ENCODE measurements around the gene ILDR2. TPM values are rescaled to one million over a fixed set of nuclear protein-coding genes. Genes with fewer than 3 reads are reported as not detected.
A peak's percentile ranks its signal among the peaks of the same experiment; 100 is the strongest.

The ILDR2 gene
- total and polyA plus RNA-seq, 4 donors = 16.3 to 27.6 (median 20.5) TPM

GRCh38 chr1:167000546-167000945 is 25.2 kb upstream of the ILDR2 start:
- WGBS (ENCODE audit: insufficient coverage) = no CpG with 5 or more reads among the region's 1 CpG

GRCh38 chr1:166999500-167000055 is 24.2 kb upstream of the ILDR2 start:
- Histone ChIP-seq H3K4me1 (ENCODE audit: control insufficient read depth, insufficient read depth, low read length) (no peaks in the 10 kb centered on the region), H3K36me3 (ENCODE audit: control insufficient read depth, insufficient read depth, low read length) (no peaks in the 10 kb centered on the region), H3K27me3 (ENCODE audit: control insufficient read depth, insufficient read depth, low read length) (no peaks in the 10 kb centered on the region), H3K9me3 (ENCODE audit: control insufficient read depth, insufficient read depth, low read length) (peaks cover 3% of the 10 kb centered on the region), H3K27ac (ENCODE audit: low read depth, low read length) (no peak overlapping the region), H3K4me3 (ENCODE audit: low read depth, low read length) (no peak overlapping the region)
- DNase-seq (ENCODE audit: low read depth in 4 of 6, low spot score in 6 of 6) = no peak
- WGBS (ENCODE audit: insufficient coverage) = 80% methylated on average over 1 of the region's 3 CpGs

More at GRCh38 chr1:167000546-167000945, 25.2 kb upstream of the ILDR2 start:
- Histone ChIP-seq H3K9me3 (ENCODE audit: control insufficient read depth, insufficient read depth, low read length) (peaks cover 3% of the 10 kb centered on the region), H3K27me3 (ENCODE audit: control insufficient read depth, insufficient read depth, low read length) (no peaks in the 10 kb centered on the region), H3K27ac (ENCODE audit: low read depth, low read length) (no peak overlapping the region), H3K4me3 (ENCODE audit: low read depth, low read length) (no peak overlapping the region), H3K4me1 (ENCODE audit: control insufficient read depth, insufficient read depth, low read length) (no peaks in the 10 kb centered on the region), H3K36me3 (ENCODE audit: control insufficient read depth, insufficient read depth, low read length) (no peaks in the 10 kb centered on the region)
- no peak for DNase-seq (ENCODE audit: low read depth in 4 of 6, low spot score in 6 of 6)

GRCh38 chr1:166999075-166999474 is 23.7 kb upstream of the ILDR2 start:
- Histone ChIP-seq H3K4me1 (ENCODE audit: control insufficient read depth, insufficient read depth, low read length) (no peaks in the 10 kb centered on the region), H3K27me3 (ENCODE audit: control insufficient read depth, insufficient read depth, low read length) (no peaks in the 10 kb centered on the region), H3K4me3 (ENCODE audit: low read depth, low read length) (no peak overlapping the region), H3K27ac (ENCODE audit: low read depth, low read length) (no peak overlapping the region), H3K9me3 (ENCODE audit: control insufficient read depth, insufficient read depth, low read length) (peaks cover 3% of the 10 kb centered on the region), H3K36me3 (ENCODE audit: control insufficient read depth, insufficient read depth, low read length) (no peaks in the 10 kb centered on the region)
- DNase-seq (ENCODE audit: low read depth in 4 of 6, low spot score in 6 of 6) = no peak
- WGBS (ENCODE audit: insufficient coverage) = no CpG with 5 or more reads among the region's 1 CpG

GRCh38 chr1:166988974-166989515 is 13.7 kb upstream of the ILDR2 start, which contains the start of gene MAEL:
Gene MAEL, plus strand, starts transcription at chr1:166989280. Its CDS starts 73 bp downstream, at chr1:166989353.
- Histone ChIP-seq H3K27me3 (ENCODE audit: control insufficient read depth, insufficient read depth, low read length) (no peaks in the 10 kb centered on the region), H3K4me3 (ENCODE audit: low read depth, low read length) (no peak within 1 kb of the TSS), H3K27ac (ENCODE audit: low read depth, low read length) (no peak within 1 kb of the TSS), H3K36me3 (ENCODE audit: control insufficient read depth, insufficient read depth, low read length) (no peaks in the 10 kb centered on the region), H3K4me1 (ENCODE audit: control insufficient read depth, insufficient read depth, low read length) (no peaks in the 10 kb centered on the region), H3K9me3 (ENCODE audit: control insufficient read depth, insufficient read depth, low read length) (no peaks in the 10 kb centered on the region)
- 93% methylated on average over 45 of the region's 45 CpGs for WGBS (ENCODE audit: insufficient coverage)
- DNase-seq (ENCODE audit: low read depth in 4 of 6, low spot score in 6 of 6) = no peak

GRCh38 chr1:166981589-166981988 is 6.2 kb upstream of the ILDR2 start:
- H3K4me1 ChIP-seq (ENCODE audit: control insufficient read depth, insufficient read depth, low read length) = peaks cover 3% of the 10 kb centered on the region
- DNase-seq (ENCODE audit: low read depth in 4 of 6, low spot score in 6 of 6) = no peak
- H3K36me3 ChIP-seq (ENCODE audit: control insufficient read depth, insufficient read depth, low read length) = no peaks in the 10 kb centered on the region
- H3K9me3 ChIP-seq (ENCODE audit: control insufficient read depth, insufficient read depth, low read length) = no peaks in the 10 kb centered on the region
- 100% methylated on average over 1 of the region's 1 CpG for whole genome bisulfite sequencing (ENCODE audit: insufficient coverage)
- no peak overlapping the region for H3K27ac ChIP-seq (ENCODE audit: low read depth, low read length)
- H3K4me3 ChIP-seq (ENCODE audit: low read depth, low read length) = no peak overlapping the region
- H3K27me3 ChIP-seq (ENCODE audit: control insufficient read depth, insufficient read depth, low read length) = peaks cover 5% of the 10 kb centered on the region

- Histone ChIP-seq H3K9me3 (ENCODE audit: control insufficient read depth, insufficient read depth, low read length) (no peaks in the 10 kb centered on the region), H3K36me3 (ENCODE audit: control insufficient read depth, insufficient read depth, low read length) (no peaks in the 10 kb centered on the region), H3K4me3 (ENCODE audit: low read depth, low read length) (no peak overlapping the region), H3K27me3 (ENCODE audit: control insufficient read depth, insufficient read depth, low read length) (peaks cover 8% of the 10 kb centered on the region), H3K4me1 (ENCODE audit: control insufficient read depth, insufficient read depth, low read length) (peaks cover 6% of the 10 kb centered on the region), H3K27ac (ENCODE audit: low read depth, low read length) (no peak overlapping the region)
- no peak for DNase-seq (ENCODE audit: low read depth in 4 of 6, low spot score in 6 of 6)
- WGBS (ENCODE audit: insufficient coverage) = no CpG with 5 or more reads among the region's 3 CpGs
Observed at GRCh38 chr1:166980818-166981217, 5.5 kb upstream of the ILDR2 start.

GRCh38 chr1:166980383-166980782 is 5.0 kb upstream of the ILDR2 start:
- no CpG with 5 or more reads among the region's 1 CpG for WGBS (ENCODE audit: insufficient coverage)
- peaks cover 8% of the 10 kb centered on the region for H3K27me3 ChIP-seq (ENCODE audit: control insufficient read depth, insufficient read depth, low read length)
- H3K9me3 ChIP-seq (ENCODE audit: control insufficient read depth, insufficient read depth, low read length) = no peaks in the 10 kb centered on the region
- H3K27ac ChIP-seq (ENCODE audit: low read depth, low read length) = no peak overlapping the region
- H3K4me1 ChIP-seq (ENCODE audit: control insufficient read depth, insufficient read depth, low read length) = peaks cover 6% of the 10 kb centered on the region
- H3K36me3 ChIP-seq (ENCODE audit: control insufficient read depth, insufficient read depth, low read length) = no peaks in the 10 kb centered on the region
- no peak overlapping the region for H3K4me3 ChIP-seq (ENCODE audit: low read depth, low read length)
- peak in 1 of 6 donors; percentile 71 for DNase-seq (ENCODE audit: low read depth in 4 of 6, low spot score in 6 of 6)

- Histone ChIP-seq H3K36me3 (ENCODE audit: control insufficient read depth, insufficient read depth, low read length) (no peaks in the 10 kb centered on the region), H3K4me1 (ENCODE audit: control insufficient read depth, insufficient read depth, low read length) (peaks cover 15% of the 10 kb centered on the region), H3K27ac (ENCODE audit: low read depth, low read length) (no peak overlapping the region), H3K4me3 (ENCODE audit: low read depth, low read length) (no peak overlapping the region), H3K9me3 (ENCODE audit: control insufficient read depth, insufficient read depth, low read length) (no peaks in the 10 kb centered on the region), H3K27me3 (ENCODE audit: control insufficient read depth, insufficient read depth, low read length) (peaks cover 19% of the 10 kb centered on the region)
- no peak for DNase-seq (ENCODE audit: low read depth in 4 of 6, low spot score in 6 of 6)
- WGBS (ENCODE audit: insufficient coverage) = 78% methylated on average over 1 of the region's 1 CpG
Observed at GRCh38 chr1:166978821-166979220, 3.5 kb upstream of the ILDR2 start.

- Histone ChIP-seq H3K27me3 (ENCODE audit: control insufficient read depth, insufficient read depth, low read length) (peaks cover 24% of the 10 kb centered on the region), H3K27ac (ENCODE audit: low read depth, low read length) (no peak overlapping the region)
- 100% methylated on average over 1 of the region's 2 CpGs for WGBS (ENCODE audit: insufficient coverage)
Observed at GRCh38 chr1:166977951-166978350, 2.6 kb upstream of the ILDR2 start.

GRCh38 chr1:166974647-166975345 is 544 bp downstream of the ILDR2 start:
- 0% methylated on average over 4 of the region's 17 CpGs for WGBS (ENCODE audit: insufficient coverage)
- peaks cover 26% of the 10 kb centered on the region for H3K27me3 ChIP-seq (ENCODE audit: control insufficient read depth, insufficient read depth, low read length)
- H3K4me1 ChIP-seq (ENCODE audit: control insufficient read depth, insufficient read depth, low read length) = peaks cover 15% of the 10 kb centered on the region
- DNase-seq (ENCODE audit: low read depth in 4 of 6, low spot score in 6 of 6) = peak in 3 of 6 donors; percentile 23 to 62 (median 61)
- H3K4me3 ChIP-seq (ENCODE audit: low read depth, low read length) = peak overlapping the region; percentile 59
- H3K27ac ChIP-seq (ENCODE audit: low read depth, low read length) = peak overlapping the region; percentile 45
- no peaks in the 10 kb centered on the region for H3K9me3 ChIP-seq (ENCODE audit: control insufficient read depth, insufficient read depth, low read length)
- no peaks in the 10 kb centered on the region for H3K36me3 ChIP-seq (ENCODE audit: control insufficient read depth, insufficient read depth, low read length)

More at GRCh38 chr1:166977951-166978350, 2.6 kb upstream of the ILDR2 start:
- Histone ChIP-seq H3K9me3 (ENCODE audit: control insufficient read depth, insufficient read depth, low read length) (no peaks in the 10 kb centered on the region), H3K4me3 (ENCODE audit: low read depth, low read length) (no peak overlapping the region), H3K36me3 (ENCODE audit: control insufficient read depth, insufficient read depth, low read length) (no peaks in the 10 kb centered on the region), H3K4me1 (ENCODE audit: control insufficient read depth, insufficient read depth, low read length) (peaks cover 15% of the 10 kb centered on the region)
- DNase-seq (ENCODE audit: low read depth in 4 of 6, low spot score in 6 of 6) = no peak

All from spinal cord (tissue), 10 donors.